Measurements from ENCODE around the gene NOP9. TPM values are rescaled to one million over a fixed set of nuclear protein-coding genes. Genes with fewer than 3 reads are reported as not detected.

NOP9 gene
- total RNA-seq, 1 donor from 2014 or later, result 25.6 TPM

DNA sequence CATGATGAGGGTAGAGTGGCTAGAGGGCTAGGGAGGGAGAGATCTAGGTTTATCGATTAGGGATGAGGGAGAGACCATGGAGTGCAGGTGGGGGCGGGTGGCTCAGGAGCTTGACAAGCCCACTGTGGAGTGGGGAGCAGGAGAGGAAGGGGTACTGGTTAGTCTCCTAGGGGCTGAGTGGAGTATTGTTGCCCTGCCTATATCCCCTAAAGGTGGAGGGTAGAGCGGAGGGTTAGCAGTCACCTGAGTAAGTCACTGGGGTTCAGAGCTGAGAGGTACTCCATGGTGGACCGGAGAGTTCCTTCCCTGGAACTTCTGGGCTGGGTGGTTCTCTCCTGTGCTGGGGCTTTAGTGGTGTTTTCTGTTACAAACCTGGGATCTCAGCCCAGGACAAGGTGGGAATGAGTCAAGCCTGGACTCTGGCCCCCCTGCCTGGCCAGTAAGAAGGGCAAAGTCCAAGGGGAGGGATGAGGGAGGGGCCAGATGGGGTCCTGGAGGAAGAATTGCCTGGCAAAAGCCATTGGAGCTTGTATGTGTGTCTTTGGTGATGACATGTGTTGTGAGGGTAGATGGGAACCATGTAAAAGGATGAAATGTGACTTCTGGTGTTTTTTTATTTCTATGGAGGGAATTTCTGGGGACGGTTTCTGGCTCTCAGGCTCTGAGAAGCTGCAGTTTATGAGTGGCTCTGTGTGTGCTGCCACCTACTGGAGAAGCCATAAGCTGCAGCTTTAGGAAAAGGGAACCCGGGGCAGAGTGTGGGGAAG is 8.1 kb downstream of the NOP9 start, which contains the start of gene CIDEB:
CIDEB (minus strand) TSS at position 403 of the 767 bp plus-strand sequence; CDS start at position 284, 119 bp downstream.
- no peak for DNase-seq (ENCODE audit: extremely low read depth, low read depth, low spot score)

- DNase-seq (ENCODE audit: extremely low read depth, low read depth, low spot score), result no peak
Observed at GRCh38 chr14:24308342-24309124, 8.9 kb downstream of the NOP9 start.

DNA sequence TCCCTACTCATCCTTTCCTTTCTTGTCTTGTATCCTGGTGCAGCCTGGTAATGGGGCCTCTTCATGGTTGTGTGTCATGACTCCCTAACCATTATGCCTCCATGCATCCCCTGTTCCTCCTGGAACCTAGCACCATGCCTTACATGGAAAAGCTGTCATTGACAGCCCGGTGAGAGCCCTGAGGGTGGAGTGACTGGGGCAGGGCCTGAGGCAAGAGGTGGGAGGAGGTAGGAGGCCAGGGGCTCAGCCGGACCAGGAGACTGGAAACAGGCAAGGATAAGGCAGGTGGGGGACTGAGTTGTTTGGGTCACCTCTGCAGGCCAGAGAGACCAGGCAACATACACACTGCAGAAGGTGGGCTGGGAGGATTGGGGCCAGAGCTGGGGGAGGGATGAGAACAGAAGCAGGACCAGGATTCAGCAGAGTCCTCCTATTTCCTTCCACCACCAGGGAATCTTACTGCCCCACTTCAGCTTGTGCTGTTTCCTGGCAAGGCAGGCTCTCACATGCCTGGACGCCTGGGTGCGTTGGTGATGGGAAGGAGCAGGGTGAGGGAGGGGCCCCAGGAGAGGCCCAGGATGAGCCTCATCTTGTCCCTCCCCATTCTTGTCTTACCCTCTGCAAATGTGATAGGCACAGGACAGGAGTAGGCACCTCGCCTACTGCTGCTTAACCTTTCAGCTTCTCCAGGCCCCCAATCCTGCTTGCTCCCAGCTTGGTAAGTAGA is 10.1 kb downstream of the NOP9 start, which contains the start of gene LTB4R2:
LTB4R2 (plus strand) TSS at position 603 of the 727 bp plus-strand sequence. CDS start 525 bp downstream, outside the sequence.
- no peak for DNase-seq (ENCODE audit: extremely low read depth, low read depth, low spot score)

- no peak for DNase-seq (ENCODE audit: extremely low read depth, low read depth, low spot score)
Observed at GRCh38 chr14:24310265-24310645, 10.6 kb downstream of the NOP9 start.

DNA sequence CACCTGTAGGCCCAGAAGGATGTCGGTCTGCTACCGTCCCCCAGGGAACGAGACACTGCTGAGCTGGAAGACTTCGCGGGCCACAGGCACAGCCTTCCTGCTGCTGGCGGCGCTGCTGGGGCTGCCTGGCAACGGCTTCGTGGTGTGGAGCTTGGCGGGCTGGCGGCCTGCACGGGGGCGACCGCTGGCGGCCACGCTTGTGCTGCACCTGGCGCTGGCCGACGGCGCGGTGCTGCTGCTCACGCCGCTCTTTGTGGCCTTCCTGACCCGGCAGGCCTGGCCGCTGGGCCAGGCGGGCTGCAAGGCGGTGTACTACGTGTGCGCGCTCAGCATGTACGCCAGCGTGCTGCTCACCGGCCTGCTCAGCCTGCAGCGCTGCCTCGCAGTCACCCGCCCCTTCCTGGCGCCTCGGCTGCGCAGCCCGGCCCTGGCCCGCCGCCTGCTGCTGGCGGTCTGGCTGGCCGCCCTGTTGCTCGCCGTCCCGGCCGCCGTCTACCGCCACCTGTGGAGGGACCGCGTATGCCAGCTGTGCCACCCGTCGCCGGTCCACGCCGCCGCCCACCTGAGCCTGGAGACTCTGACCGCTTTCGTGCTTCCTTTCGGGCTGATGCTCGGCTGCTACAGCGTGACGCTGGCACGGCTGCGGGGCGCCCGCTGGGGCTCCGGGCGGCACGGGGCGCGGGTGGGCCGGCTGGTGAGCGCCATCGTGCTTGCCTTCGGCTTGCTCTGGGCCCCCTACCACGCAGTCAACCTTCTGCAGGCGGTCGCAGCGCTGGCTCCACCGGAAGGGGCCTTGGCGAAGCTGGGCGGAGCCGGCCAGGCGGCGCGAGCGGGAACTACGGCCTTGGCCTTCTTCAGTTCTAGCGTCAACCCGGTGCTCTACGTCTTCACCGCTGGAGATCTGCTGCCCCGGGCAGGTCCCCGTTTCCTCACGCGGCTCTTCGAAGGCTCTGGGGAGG is 11.3 kb downstream of the NOP9 start, which contains the start of gene LTB4R:
LTB4R (plus strand) TSS at position 857 of the 959 bp plus-strand sequence. CDS start 4,150 bp downstream, outside the sequence.
- DNase-seq (ENCODE audit: extremely low read depth, low read depth, low spot score), result no peak

DNA sequence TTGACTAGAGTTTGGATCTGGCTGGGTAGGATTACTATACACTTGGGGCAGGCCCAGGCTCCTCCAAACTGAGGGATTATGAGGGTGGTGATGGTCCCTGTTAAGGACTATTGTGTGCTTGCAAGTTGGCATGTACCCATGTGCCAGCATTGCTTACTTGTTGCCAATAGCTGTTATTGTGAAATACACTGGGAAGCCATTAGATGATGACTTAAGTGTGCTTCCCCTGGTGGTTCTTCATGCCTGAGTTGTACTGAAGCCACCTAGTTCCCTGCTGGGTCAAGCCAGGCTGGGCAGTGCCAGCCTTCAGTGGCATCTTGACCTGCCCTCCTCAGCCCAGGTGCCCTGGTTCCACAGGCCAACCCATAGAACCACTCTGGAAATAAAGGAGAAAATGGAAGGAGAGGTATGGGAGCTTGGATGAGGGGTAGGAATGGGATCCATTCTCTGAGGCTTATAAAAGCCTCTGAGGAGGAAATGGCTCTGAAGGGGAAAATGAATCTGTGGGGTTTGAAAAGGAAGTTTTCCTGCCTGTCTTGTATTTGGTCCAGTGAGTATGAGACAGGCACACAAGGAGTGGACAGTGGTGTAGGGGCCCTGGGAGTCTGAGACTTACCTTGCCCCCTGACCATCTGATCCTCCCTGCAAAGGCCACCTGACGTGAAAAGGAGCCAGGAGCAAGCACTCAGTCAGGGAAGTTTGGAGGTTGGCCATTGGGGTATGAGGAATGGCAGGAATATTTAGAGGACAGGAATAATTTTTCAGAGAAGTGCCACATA is 12.4 kb downstream of the NOP9 start:
- no peak for DNase-seq (ENCODE audit: extremely low read depth, low read depth, low spot score)

- DNase-seq (ENCODE audit: extremely low read depth, low read depth, low spot score), result no peak
Observed at GRCh38 chr14:24312736-24313507, 13.3 kb downstream of the NOP9 start.

GRCh38 chr14:24313913-24314312 is 14.3 kb downstream of the NOP9 start:
- no peak for DNase-seq (ENCODE audit: extremely low read depth, low read depth, low spot score)

GRCh38 chr14:24314377-24315193 is 14.9 kb downstream of the NOP9 start:
- no peak for DNase-seq (ENCODE audit: extremely low read depth, low read depth, low spot score)

DNA sequence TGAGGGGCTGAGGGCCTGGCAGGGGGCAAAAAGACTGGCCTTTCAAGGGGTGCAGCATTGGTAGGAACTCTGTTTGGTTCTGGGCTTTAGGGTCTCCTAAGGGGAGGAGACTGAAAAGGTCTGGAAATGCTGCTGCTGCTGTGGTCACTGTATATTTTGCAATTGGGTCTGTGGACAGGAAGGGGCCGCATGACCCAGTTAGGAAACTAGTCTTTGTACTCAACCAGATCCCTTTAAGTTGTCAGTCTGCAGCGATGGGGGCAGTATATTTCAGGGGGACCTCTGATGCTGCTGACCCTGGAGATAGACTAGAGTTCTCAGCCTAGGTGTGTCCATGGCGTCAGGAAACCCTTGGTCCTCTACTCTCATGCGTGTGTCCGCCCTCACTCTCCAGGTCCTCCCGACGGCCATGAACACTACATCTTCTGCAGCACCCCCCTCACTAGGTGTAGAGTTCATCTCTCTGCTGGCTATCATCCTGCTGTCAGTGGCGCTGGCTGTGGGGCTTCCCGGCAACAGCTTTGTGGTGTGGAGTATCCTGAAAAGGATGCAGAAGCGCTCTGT is 15.7 kb downstream of the NOP9 start:
- no peak for DNase-seq (ENCODE audit: extremely low read depth, low read depth, low spot score)

GRCh38 chr14:24315807-24316596 is 16.4 kb downstream of the NOP9 start:
- no peak for DNase-seq (ENCODE audit: extremely low read depth, low read depth, low spot score)

DNA sequence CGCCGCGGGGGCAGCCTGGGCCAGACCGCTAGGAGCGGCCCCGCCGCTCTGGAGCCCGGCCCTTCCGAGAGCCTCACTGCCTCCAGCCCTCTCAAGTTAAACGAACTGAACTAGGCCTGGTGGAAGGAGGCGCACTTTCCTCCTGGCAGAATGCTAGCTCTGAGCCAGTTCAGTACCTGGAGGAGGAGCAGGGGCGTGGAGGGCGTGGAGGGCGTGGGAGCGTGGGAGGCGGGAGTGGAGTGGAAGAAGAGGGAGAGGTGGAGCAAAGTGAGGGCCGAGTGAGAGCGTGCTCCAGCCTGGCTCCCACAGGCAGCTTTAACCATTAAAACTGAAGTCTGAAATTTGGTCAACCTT is 16.9 kb downstream of the NOP9 start:
- no peak for DNase-seq (ENCODE audit: extremely low read depth, low read depth, low spot score)

DNA sequence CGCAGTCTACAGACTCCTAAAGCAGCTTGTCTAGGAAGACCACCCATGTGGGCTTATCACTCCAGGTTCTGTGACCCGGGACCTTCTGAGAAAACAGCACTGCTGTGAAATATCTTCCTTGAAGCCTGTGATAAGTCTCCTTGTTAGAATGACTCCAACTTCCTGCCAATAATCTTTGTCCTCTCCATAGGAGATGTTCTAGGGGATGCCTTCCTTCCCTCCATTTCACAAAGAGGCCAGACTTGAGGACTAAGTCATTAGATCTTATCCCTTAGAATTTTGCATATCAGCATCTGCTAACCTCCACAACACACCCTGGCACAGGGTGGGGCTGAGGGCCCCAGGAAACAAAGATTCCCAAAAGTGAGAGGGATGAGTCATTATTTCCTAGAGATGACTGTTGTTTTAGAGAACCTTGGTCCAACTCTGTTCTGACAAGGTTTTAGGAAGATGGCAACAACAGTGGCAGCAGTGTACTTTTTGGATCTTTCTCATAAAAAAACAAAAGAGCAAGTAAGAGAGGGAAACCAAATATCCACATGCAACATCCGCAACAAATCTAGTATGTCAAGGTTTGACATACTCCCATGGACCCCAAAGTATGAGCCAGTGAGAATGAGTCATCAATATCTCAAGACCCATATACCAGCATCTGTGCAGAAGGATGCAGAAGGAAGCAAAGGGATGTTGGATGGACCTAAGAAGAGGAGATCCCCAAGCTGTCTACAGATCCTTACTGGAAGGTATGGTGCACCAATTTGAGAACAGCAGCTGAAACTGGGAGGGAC is 17.7 kb downstream of the NOP9 start:
- DNase-seq (ENCODE audit: extremely low read depth, low read depth, low spot score), result no peak

GRCh38 chr14:24321212-24321975 is 21.7 kb downstream of the NOP9 start:
- no peak for DNase-seq (ENCODE audit: extremely low read depth, low read depth, low spot score)

GRCh38 chr14:24322672-24323071 is 23.0 kb downstream of the NOP9 start:
- DNase-seq (ENCODE audit: extremely low read depth, low read depth, low spot score), result no peak
